PC-3 (cell line): Measurements from ENCODE around the gene TMC2.

Experiments used
- CTCF ChIP-seq: fragments of 300-600 bp; sonication (generic); conservative IDR thresholded peaks from 2 replicates; pipeline ENCODE4 v1.5.1; 2017; ENCODE audit warnings: antibody characterized with exemption, low read depth, mild to moderate bottlenecking, low read length
- EZH2 ChIP-seq: fragments of 300-600 bp; sonication (generic); IDR thresholded peaks from one replicate; pipeline ENCODE4 v1.6.1; 2017; ENCODE audit warnings: antibody characterized with exemption, mild to moderate bottlenecking, low read length; ENCODE audit not compliant: unreplicated experiment
- EZH2phosphoT487 ChIP-seq: fragments of 300-600 bp; sonication (generic); IDR thresholded peaks from 2 replicates; pipeline ENCODE4 v1.6.1; 2018; ENCODE audit warnings: mild to moderate bottlenecking, antibody characterized with exemption, low read length, borderline replicate concordance

- TF ChIP-seq CTCF (no peak), EZH2 (no peak), EZH2phosphoT487 (no peak)
These were observed 136.1 kb downstream of the TMC2 start for GRCh38 chr20:2672446-2672845.
